Transverse colon (tissue), 4 donors: ENCODE measurements around the gene TPP1. TPM values are rescaled to one million over a fixed set of nuclear protein-coding genes. Genes with fewer than 3 reads are reported as not detected.

ENCODE experiments used
- DNase-seq: peaks from one replicate; pipeline ENCODE4 v3.0.0-alpha.2; 2019
- H3K27ac ChIP-seq, 4 donors: fragments of 200-600 bp; sonication (generic); 2 replicates each; pipeline ENCODE4 v1.5.1; 2016 to 2018; ENCODE audit warnings: inconsistent platforms in 4 of 4
- H3K27me3 ChIP-seq: fragments of 200-600 bp; sonication (generic); 2 replicates; pipeline ENCODE4 v1.5.1; 2017; ENCODE audit warnings: inconsistent platforms
- H3K36me3 ChIP-seq, 4 donors: fragments of 200-600 bp; sonication (generic); 2 replicates each; pipeline ENCODE4 v1.5.1; 2017 to 2019; ENCODE audit warnings: inconsistent platforms in 4 of 4
- H3K4me1 ChIP-seq, 4 donors: fragments of 200-600 bp; sonication (generic); 2 replicates each; pipeline ENCODE4 v1.5.1; 2017 to 2020; ENCODE audit warnings: inconsistent platforms in 4 of 4
- H3K4me3 ChIP-seq, 4 donors: fragments of 200-600 bp; sonication (generic); 1 replicate in 1 of 4; 2 replicates in 3 of 4; pipeline versions ENCODE4 v1.5.1 to v1.6.1; 2017 to 2019; ENCODE audit warnings: inconsistent platforms in 4 of 4
- H3K9me3 ChIP-seq, 2 donors: fragments of 200-600 bp; sonication (generic); 2 replicates each; pipeline ENCODE4 v1.5.1; 2017 to 2019; ENCODE audit warnings: inconsistent platforms in 2 of 2
- EP300 ChIP-seq: sonication (generic); formaldehyde crosslinking; IDR thresholded peaks from one replicate; pipeline ENCODE4 v1.6.1; 2017; ENCODE audit warnings: antibody characterized with exemption, low read depth
- POLR2A ChIP-seq: fragments of 450-650 bp; IDR thresholded peaks from one replicate; pipeline ENCODE4 v1.6.1; 2016; ENCODE audit warnings: antibody characterized with exemption, mild to moderate bottlenecking, moderate library complexity
- POLR2AphosphoS5 ChIP-seq, 3 donors: sonication (generic); formaldehyde crosslinking; IDR thresholded peaks; one replicate each; pipeline ENCODE4 v1.6.1; 2016; ENCODE audit warnings: antibody characterized with exemption in 3 of 3
- WGBS, 2 donors: methylation state at CpG; one replicate each; pipeline ENCODE4 v1.1.5; 2018; ENCODE audit warnings: low coverage in 1 of 2; 5-methylcytosine and 5-hydroxymethylcytosine counted together
- in situ Hi-C, 4 donors: fragments of 200-750 bp; cut with MboI; loops; one replicate each; pipeline versions ENCODE4 v1.15.0 to v1.15.1; 2017; ENCODE audit warnings: low sequenced_read_pairs in 3 of 4, low pct_ligation_motif_present in 1 of 4, low pct_unique_long_range_greater_than_20kb in 1 of 4
- intact Hi-C: fragments of 100-400 bp; cut with DNase I; formaldehyde crosslinking; loops from one replicate; pipeline ENCODE4 v1.15.1; 2023; ENCODE audit warnings: low total_unique reads
- total RNA-seq, 4 donors: library from RNA; depleted of rRNA; stranded (reverse); fragments of >200 nt; gene quantifications; one replicate each; pipeline ENCODE4 v1.1.0, GENCODE V29; 2016
- TF ChIP-seq, protein P1 (sequence below), 5 experiments: fragments of 200-600 bp in 3 of 5; fragments of 450-650 bp in 2 of 5; sonication (generic) in 3 of 5; IDR thresholded peaks; 1 replicate in 2 of 5; 2 replicates in 3 of 5; pipeline ENCODE4 v1.5.1; 2016 to 2017; ENCODE audit warnings: antibody characterized with exemption in 5 of 5, inconsistent platforms in 3 of 5, mild to moderate bottlenecking in 2 of 5, moderate library complexity in 1 of 5

Gene TPP1
- total RNA-seq, 4 donors from 2014 or later, result 64.0 to 114 (median 74.0) TPM

DNA sequence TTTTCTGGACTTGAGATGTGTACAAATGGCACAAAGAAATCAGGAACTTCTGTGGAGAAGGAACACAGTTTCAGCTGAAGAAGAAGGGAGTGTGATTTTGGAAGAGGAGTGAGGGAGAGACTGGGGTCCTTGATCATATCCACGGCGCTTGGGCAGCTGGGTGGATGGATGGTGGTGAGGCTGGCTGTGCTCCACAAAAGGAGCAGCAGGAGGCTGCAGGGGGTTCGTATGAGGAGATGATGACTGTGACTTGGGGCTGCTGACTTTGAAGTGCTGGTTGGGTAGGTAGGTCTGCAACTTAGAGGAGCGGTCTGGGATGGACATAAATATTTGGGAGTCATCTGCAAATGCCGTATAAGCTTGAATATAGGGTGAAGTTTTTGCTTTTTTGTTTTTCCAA is 37.7 kb upstream of the TPP1 start:
- no peak for TF ChIP-seq POLR2AphosphoS5 (IDR thresholded peaks at IDR 0.05)
- TF ChIP-seq, protein P1, sequence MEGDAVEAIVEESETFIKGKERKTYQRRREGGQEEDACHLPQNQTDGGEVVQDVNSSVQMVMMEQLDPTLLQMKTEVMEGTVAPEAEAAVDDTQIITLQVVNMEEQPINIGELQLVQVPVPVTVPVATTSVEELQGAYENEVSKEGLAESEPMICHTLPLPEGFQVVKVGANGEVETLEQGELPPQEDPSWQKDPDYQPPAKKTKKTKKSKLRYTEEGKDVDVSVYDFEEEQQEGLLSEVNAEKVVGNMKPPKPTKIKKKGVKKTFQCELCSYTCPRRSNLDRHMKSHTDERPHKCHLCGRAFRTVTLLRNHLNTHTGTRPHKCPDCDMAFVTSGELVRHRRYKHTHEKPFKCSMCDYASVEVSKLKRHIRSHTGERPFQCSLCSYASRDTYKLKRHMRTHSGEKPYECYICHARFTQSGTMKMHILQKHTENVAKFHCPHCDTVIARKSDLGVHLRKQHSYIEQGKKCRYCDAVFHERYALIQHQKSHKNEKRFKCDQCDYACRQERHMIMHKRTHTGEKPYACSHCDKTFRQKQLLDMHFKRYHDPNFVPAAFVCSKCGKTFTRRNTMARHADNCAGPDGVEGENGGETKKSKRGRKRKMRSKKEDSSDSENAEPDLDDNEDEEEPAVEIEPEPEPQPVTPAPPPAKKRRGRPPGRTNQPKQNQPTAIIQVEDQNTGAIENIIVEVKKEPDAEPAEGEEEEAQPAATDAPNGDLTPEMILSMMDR (IDR thresholded peaks at IDR 0.05), result no peak
- TF ChIP-seq EP300, result no peak
- no peak for TF ChIP-seq POLR2A
- 70 to 80% methylated on average over 2 to 5 of the region's 5 CpGs for WGBS, 2 donors
- Histone ChIP-seq H3K36me3 (no peaks in the 10 kb centered on the region), H3K4me3 (no peak overlapping the region), H3K4me1 (peaks cover 0 to 11% (median 5%) of the 10 kb centered on the region in 4 donors), H3K27ac (peak overlapping the region; percentile 74 to 82 (median 80)), H3K9me3 (no peaks in the 10 kb centered on the region), H3K27me3 (peaks cover 27% of the 10 kb centered on the region)
- in situ Hi-C loops, result no loop called here
- no peak for DNase-seq
- intact Hi-C loops, result no loop called here

DNA sequence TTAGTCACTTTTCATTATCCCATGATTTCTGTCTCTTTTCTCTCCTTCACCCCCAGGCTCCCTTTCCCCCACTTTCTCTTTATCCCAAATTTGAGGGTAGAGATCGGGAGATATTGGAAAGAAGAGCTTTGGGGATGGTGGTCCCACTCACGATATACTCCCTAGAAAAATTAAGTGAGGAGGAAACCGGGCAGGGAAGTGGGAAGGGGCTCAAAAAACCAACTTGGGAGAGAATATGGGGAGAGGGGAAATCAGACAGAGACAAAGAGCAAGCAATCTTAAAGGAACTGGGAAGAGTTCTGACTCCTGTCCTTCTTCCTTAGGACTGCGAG is 37.3 kb upstream of the TPP1 start:
- peak overlapping the region in 2 of 4 donors; percentile 44 to 47 for H3K4me3 ChIP-seq
- no peak for DNase-seq
- peak overlapping the region; percentile 74 to 82 (median 80) for H3K27ac ChIP-seq
- peaks cover 27% of the 10 kb centered on the region for H3K27me3 ChIP-seq
- no peak for TF ChIP-seq EP300
- TF ChIP-seq POLR2AphosphoS5 (IDR thresholded peaks at IDR 0.05), result no peak
- no peak for TF ChIP-seq POLR2A
- TF ChIP-seq, protein P1 (IDR thresholded peaks at IDR 0.05), result no peak
- H3K36me3 ChIP-seq, result no peaks in the 10 kb centered on the region
- H3K4me1 ChIP-seq, result peaks cover 0 to 11% (median 5%) of the 10 kb centered on the region in 4 donors
- in situ Hi-C loops, result no loop called here
- no peaks in the 10 kb centered on the region for H3K9me3 ChIP-seq
- 61 to 64% methylated on average over 2 to 4 of the region's 4 CpGs for WGBS, 2 donors
- intact Hi-C loops, result no loop called here

DNA sequence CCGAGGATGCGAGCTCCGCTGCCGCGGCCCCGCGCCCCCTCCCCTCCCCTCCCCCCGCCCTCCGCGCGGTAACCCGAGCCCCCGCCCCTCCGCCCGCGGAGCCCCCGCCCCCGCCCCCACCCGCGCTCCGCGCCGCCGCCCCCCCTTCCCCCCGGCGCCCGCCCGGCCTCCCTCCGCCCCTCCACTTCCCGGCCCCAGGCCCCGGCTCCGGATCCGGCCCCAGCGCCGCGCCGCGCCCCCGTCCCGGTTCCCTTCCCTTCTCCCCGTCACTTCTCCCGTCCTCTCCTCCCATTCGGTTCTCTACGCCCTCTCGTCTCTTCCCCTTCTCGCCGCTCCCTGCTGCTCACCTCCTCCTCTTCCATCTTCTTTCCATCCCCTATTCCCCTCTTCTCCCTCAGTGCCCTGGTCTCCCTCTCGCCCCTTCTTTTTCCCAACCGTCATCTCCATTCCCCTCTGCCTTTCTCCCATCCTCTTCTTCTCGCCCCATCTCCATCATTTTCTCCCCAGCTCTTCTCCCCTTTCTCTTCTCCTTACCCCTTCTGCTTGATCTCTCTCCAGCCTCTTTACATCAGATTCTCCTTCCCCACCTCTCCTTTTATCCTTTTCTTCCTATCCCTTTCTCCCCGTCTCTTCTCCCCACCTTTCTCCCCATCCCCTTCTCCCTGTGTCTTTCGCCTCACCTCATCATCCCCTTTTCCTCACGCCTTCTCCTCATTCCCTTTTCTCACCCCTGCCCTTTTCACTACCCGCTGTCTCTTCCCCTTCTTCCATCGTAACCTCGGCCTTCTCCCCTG is 36.8 kb upstream of the TPP1 start, which contains the start of gene DCHS1:
Gene DCHS1, minus strand, starts transcription at position 20 of the 794 bp plus-strand sequence. CDS start 14,196 bp downstream, outside the sequence.
- peaks cover 27% of the 10 kb centered on the region for H3K27me3 ChIP-seq
- no peaks in the 10 kb centered on the region for H3K36me3 ChIP-seq
- peak within 1 kb of the TSS; percentile 74 to 87 (median 80) for H3K27ac ChIP-seq
- in situ Hi-C loops, result no loop called here
- intact Hi-C loops, result no loop called here
- H3K4me1 ChIP-seq, result peaks cover 0 to 11% (median 5%) of the 10 kb centered on the region in 4 donors
- peak; percentile 26 for DNase-seq
- no peaks in the 10 kb centered on the region for H3K9me3 ChIP-seq
- H3K4me3 ChIP-seq, result peak within 1 kb of the TSS; percentile 20 to 54 (median 46)
- TF ChIP-seq, protein P1 (IDR thresholded peaks at IDR 0.05), result no peak
- peak; percentile 22 for TF ChIP-seq POLR2A
- 23 to 38% methylated on average over 11 to 24 of the region's 56 CpGs for WGBS, 2 donors

DNA sequence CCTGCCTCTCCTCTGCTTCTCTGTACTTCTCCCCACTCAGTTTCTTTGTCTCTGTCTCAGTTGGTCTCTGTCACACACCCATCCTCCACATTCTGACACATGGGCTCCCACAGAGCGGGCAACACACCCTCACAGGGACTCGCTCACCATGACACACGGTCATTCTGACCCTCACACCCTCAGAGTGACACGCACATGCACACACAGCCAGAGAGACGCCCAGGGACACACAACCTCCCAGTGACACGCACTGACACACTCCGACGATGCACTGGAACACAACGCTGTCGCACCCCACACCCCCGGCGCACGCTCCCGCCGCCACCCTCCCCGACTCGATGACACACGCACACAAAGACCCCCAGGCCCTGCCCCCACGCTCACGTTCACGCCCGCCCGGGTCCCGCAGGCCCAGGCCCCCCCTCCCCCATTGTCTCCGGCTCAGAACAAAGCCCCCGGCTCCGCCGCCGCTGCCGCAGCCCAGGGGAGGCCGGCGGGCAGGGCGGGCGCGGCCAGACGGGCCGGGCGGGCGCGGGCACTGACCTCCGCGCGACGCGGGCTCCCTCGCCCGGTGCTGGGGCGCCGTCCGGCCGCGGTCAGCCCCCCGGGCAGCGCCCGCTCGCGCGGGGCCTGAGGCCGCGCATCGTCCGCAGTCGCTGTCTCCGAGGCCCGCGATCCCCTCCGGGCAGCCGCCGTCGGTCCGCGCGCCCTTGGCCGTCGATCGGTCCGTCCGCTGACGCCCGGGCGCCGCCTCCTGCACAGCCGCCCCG is 36.0 kb upstream of the TPP1 start:
- in situ Hi-C loops (no loop called here), intact Hi-C loops (no loop called here)
- Histone ChIP-seq H3K27ac (peak overlapping the region; percentile 74 to 87 (median 80)), H3K36me3 (no peaks in the 10 kb centered on the region), H3K27me3 (peaks cover 27% of the 10 kb centered on the region), H3K4me3 (peak overlapping the region; percentile 20 to 54 (median 46)), H3K9me3 (no peaks in the 10 kb centered on the region), H3K4me1 (peaks cover 0 to 11% (median 5%) of the 10 kb centered on the region in 4 donors)
- 9% methylated on average over 43 of the region's 84 CpGs; no CpG with 5 or more reads in 1 of the 2 donors for WGBS, 2 donors
- TF ChIP-seq POLR2A, result no peak
- TF ChIP-seq POLR2AphosphoS5 (IDR thresholded peaks at IDR 0.05), result no peak
- TF ChIP-seq, protein P1 (IDR thresholded peaks at IDR 0.05), result no peak
- TF ChIP-seq EP300, result no peak
- no peak for DNase-seq
